GM18526 (cell line): ENCODE results near the gene OSM.

Experiments
- POLR2A ChIP-seq: IDR thresholded peaks from 3 replicates; pipeline ENCODE4 v1.6.1; 2011; ENCODE audit not compliant: insufficient read length; ENCODE audit errors: extremely low read depth

The OSM gene

DNA sequence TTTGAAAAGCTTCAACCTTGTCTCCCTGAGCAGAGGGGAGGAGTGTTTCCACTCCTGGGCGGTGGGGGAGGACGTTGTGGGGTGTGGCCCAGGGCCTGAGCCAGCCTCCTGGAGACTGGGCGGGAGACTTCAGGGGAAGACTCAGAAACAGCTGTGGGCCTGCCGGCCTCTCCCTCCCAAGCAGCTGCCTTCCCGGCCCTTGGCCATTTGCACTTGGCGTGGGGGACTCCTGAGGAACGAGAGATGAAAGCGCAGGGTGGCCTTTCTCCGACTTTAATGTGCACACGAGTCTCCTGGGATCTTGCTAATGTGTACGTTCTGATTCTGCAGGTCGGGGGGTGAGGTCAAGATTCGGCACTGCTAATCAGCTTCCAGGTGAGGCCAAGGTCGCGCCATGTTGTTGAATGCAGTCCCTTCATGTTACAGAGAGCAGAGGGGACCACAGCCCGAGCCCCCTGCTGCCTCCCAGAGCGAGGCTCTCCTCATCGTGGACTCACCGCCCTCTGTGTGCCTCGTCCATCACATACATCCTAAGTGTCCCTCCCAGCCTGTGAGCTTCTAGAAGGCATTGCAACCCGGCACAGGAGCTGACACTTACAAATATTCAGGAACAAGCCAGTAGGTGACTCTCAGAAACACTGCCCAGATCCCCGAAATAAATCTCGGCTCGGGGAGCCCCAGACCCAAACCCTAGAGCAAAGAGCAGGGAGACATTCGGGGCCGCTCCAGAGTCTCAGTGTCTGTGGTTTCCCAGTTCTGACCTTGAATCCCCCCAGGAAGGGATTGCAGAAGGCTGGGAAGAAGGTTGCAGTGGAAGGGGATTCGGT, 27.8 kb downstream of the OSM start:
- no peak for TF ChIP-seq POLR2A

DNA sequence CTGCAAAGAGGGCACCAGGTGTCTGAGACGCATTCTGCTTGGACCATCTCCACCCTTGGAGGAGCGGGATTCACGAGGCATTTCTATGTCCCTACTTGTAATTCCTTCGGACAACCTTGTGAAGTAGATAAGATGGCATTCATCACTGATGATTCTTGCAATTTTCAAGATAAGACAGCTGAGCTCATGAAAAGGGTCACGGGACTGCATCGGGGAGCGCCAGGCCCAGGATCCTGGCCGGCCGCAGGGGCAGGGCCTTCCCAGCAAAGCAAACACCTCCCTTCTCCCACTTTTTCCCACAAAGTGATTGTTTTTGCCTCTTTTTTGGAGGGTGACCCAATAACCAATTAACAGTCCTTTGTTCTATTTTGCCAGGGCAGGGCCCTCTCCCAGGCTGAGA, 28.5 kb downstream of the OSM start:
- no peak for TF ChIP-seq POLR2A

DNA sequence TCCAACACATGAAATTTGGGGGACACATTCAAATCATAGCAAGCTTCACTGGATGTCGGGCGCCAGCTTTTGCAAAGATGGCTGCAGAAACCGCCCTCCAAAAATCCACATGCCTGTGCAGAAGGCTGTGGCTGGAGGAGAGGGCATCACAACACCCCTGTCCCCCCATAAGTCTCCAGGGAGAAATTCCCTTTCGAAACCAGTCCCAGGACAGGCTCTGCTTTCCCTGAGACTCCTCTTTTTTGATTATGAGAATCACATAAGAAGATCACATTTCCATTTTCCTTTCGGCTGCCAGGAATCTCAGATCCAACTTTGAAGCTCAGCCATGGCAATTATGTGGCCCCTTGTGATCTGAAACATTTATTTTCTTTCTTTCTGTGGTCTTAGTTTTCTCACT, 29.8 kb downstream of the OSM start:
- TF ChIP-seq POLR2A: no peak

DNA sequence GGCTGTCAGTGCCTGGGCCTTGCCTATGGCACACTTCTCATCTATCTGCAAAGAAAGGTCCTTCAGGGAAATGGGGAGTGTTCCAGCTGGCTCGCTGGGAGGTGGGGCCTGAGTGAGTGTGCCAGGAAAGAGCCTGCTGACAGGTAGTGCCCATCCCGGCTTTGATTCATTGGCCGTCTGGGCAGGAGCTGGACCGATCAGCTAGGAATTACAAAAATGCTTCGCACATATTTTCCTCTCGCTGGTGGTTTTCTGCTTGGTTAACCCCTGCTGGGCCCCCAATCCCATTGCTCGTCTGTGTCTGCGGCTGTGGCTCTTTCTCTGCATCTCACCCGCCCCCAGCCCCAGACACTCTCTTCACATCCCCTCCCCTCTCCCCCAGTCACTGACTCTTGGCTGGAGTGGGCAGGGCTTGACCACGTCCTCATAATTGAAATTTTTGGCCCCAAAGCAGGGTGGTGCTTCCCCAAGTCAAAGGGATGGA, 30.9 kb downstream of the OSM start:
- TF ChIP-seq POLR2A: no peak

DNA sequence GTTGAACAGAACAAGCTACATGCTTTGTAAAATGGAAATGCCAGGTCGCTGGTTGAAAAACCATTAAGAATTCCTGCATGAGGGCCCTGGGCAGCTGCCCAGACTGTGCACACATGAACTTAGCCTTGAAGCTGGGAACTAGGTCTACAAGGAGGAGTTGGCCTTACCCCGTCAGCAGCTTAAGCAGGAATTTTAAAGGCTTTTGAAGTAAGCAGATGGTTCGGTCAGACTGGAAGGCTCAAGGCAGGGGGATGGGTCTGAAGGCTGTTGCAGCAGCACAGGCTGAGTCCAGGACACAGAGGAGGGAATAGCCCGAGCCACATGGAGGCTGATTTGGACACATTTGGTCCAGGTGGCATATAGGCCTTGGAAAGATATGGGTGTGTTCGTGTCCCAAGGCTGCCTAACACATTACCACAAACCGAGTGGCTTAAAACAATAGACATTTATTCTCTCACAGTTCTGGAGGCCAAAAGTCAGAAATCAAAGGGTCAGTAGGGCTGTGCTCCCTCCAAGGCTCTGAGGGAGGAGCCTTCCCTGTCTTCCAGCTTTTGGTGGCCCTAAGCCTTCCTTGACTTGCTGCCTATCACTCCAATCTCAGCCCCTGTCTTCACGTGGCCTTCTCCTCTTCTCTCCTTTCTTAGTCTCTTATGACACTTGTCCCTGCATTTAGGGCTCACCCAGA, 31.7 kb downstream of the OSM start:
- TF ChIP-seq POLR2A: no peak

DNA sequence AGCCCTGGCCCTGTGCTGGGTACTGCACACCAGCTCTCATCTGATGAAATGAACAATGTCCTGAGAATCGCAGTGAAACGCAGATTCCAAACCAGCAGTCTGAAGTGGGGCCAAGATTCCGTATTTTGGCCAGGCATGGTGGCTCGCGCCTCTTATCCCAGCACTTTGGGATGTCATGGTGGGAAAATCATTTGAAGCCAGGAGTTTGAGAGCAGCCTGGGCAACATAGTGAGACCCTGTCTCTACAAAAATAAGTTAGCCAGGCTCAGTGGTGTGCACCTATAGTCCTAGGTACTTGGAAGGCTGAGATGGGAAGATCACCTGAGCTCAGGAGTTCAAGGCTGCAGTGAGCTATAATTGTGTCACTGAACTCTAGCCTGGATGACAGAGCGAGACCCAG, 33.1 kb downstream of the OSM start:
- TF ChIP-seq POLR2A: no peak

DNA sequence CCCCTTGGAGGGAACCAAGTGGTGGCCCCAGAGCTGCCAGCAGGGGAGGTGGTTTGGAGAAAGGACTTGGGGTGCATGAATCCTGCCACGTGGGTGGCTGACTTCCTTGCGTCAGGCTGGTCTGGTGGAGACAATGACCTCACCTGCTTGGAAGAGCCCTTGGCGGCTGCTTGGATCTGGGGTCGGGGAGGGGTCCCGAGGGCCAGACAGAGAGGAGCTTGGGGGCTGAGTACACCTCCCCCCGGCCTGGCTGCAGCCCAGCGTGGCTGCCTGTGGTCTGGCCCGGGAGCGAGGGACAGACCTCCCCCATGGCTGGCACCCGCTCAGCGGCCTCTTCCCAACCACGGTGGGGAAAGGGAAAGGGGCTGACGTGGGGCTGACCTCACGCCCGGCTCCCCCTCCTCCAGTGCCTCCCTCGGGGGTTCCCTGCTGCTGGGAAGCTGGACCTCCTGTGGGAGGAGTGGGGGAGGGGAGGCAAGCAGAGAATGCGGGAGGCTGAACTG, 33.9 kb downstream of the OSM start:
- no peak for TF ChIP-seq POLR2A

DNA sequence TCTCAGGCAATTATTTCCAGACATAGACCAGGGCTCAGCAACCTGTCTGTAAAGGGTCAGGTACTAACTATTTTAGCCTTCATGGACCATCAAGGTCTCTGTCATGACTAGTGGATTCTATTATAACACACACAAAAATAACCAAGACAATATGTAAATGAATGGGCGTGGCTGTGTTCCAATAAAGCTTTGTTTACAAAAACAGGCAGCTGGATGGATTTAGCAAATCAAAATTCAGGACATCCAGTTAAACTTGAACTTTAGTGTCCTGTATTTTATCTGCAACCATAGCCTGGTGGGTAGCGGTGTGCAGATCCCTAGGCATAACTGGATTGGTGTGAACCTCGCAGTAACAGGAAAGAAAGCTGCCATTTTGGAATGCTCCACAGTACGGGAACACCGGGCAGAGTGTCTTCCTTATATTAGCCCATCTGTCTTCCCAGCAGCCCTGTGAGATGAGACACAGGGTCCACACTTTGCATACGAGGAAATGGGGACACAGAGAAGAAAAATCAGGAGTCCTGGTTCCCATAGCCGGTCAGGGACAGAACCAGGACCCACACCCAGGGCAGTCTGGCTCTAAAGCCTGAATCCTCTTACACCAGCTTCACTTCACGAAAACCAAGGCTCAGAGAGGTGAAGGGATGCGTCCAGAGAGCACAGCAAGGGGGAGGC, 35.7 kb downstream of the OSM start:
- TF ChIP-seq POLR2A: no peak

DNA sequence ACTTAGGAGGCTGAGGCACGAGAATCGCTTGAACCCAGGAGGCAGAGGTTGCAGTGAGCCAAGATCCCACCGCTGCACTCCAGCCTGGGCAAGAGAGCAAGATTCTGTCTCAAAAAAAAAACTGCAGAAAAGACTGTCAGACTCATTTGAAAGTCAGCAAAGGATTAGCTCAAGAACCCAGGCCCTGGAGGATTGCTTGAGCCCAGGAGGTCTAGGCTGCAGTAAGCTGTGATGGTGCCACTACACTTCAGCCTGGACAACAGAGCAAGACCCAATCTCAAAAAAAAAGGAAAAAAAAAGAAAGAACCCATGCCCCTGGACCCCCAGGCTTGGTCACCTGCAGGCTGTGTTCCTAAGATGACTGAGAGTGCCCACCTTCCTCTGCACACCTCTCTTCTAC, 36.3 kb downstream of the OSM start:
- TF ChIP-seq POLR2A: no peak

DNA sequence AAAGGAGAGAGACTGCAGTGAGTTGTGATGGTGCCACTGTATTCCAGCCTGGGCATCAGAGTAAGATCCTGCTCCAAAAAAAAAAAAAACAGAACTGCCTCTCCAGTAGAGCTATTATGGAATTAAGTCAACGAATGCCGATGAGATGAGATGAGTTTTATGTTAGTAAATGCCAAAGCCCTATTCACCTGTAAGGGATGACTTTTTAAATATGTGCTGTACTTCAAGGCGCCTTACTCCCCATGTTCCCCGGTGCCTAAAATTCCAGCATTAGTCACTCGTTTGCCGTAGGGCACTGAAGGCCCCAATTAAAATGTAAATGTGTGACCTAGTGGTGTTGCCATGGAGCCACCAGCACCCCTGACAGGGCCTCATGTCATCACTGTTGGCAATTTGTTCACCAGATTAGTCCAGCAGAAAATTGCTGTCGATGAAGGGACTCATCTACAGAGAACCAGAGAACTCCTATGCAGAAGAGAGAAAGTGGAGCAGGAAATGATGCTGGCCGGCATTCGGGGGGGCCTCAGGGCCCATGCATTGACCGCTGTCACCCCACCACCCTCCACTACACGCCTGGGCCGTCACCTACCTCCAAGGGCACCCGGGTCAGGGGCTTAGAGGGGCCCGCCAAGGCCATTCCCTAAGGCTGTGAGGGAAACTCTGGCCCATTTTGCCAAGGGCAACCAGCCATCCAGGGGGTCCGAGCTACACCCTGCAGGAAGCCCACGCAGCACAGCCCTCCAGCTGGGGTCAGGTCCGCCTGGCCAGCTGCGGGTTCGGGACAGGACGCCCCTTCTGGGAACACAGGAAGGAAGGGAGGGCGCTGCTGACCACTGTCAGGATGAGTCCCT, 37.9 kb downstream of the OSM start:
- no peak for TF ChIP-seq POLR2A

DNA sequence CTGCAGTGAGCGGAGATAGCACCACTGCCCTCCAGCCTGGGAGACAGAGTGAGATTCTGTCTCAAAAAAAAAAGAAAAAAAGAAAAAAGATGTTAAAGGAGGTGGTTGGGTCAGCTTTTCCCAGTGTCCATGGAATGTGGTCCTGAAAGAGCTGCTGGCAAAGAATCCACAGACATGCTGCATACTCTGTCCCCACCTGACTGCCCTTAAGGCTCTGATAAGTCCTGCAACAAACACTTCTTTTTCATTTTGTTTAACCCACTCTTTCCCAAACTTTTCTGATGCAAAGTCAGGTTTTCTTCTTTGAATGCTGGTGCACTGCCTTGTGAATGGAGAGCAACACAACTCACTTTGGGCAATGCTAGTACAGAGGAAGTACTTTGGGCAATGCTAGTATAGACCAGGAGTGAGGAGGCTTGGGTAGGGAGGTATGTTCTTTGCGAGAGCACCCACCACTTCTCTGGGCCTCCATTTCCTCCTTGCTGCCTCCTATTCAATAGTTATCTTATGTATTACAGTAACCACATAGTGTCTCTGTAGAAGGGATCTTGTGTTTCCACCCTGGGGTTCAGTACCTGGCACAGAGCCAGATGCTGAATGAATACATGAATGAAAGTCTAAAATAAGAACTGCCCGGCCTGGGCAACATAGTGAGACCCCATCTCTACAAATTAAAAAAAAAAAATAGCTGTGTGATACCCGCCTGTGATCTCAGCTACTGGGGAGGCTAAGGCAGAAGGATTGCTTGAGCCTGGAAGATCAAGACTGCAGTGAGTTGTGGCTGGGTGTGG, 39.0 kb downstream of the OSM start:
- TF ChIP-seq POLR2A: no peak

DNA sequence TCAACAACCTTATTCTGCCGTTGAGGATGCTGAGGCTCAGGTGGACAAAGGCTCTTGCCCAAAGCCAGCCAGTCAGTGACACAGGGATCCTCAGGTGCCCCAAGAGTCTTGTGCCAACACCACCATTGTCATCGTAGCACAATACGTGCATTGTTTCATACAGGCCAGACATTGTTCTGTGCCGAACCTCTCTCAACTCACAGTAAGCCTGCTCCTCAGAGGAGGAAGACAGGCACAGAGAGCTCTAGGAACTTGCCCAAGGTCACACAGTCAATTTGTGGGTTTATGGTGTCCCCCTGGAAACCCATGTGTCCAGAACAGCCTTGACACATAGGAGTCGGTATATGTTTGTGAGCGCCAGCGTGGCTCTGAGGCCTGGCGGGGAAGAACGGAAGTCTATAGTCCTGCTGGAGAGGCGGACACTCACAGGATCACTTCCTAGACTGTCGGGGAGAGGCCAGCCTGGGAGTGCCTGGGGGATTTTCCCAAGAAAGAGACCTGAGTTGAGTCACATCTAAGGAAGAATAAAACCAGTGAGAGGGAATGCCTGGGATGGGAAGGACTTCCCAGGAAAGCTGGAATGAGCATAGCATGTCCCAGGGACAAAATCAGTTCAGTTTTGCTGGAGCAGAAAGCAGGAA, 40.3 kb downstream of the OSM start:
- TF ChIP-seq POLR2A: no peak

DNA sequence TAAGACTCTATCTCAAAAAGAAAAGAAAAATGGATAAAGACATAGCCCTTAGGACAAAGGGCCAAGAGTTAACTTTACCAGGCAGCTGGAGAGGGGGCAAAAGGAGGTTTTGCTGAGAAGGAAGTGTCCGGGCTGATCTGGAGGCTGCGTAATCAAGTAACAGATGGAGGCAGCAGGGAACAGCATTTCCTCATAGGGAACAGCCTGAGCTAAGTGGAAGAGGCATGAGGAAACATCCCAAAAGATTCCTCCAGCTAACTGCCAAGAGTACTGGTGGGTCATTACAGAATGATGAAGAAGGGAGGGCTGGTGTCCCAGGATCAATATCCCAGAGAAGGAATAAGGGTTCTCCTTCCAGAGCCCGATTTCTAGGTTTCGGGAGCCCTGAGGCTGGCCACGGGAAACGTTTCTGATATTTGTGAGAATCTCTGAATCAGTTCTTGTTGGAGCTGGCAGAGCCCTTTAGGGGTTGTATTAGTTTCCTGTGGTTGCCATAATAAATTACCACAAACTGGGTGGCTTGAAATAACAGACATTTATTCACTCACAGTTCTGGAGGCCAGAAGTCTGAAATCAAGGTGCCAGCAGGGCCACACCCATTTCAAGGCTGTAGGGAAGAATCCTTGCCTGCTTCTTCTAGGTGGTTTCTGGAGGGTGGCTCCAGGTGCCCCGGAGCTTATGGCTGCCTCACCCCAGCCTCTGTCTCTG, 41.3 kb downstream of the OSM start:
- no peak for TF ChIP-seq POLR2A
